BLaER1 treated with 17β-estradiol and CSF1 and Interleukin-3, amounts not matched to agents 10 nM and 100 nM (cell line): Measurements from ENCODE around the gene NUP93.

Source experiments
- H3K27ac ChIP-seq, 11 experiments: shearing (Covaris generic); formaldehyde crosslinking; 2 replicates each; pipeline ENCODE4 v1.8.1; 2022
- H3K27me3 ChIP-seq, 11 experiments: shearing (Covaris generic); formaldehyde crosslinking; 2 replicates each; pipeline ENCODE4 v1.8.1; 2022
- H3K36me3 ChIP-seq, 11 experiments: shearing (Covaris generic); formaldehyde crosslinking; 2 replicates each; pipeline ENCODE4 v1.8.1; 2022
- H3K4me1 ChIP-seq, 10 experiments: shearing (Covaris generic); formaldehyde crosslinking; 2 replicates each; pipeline ENCODE4 v1.8.1; 2022
- H3K4me2 ChIP-seq, 11 experiments: shearing (Covaris generic); formaldehyde crosslinking; 2 replicates each; pipeline ENCODE4 v1.8.1; 2022
- H3K4me3 ChIP-seq, 10 experiments: shearing (Covaris generic); formaldehyde crosslinking; 2 replicates each; pipeline ENCODE4 v1.8.1; 2022
- H3K9ac ChIP-seq, 11 experiments: shearing (Covaris generic); formaldehyde crosslinking; 2 replicates each; pipeline ENCODE4 v1.8.1; 2022
- H3K9me3 ChIP-seq, 11 experiments: shearing (Covaris generic); formaldehyde crosslinking; replicated peaks in 1 of 11; 2 replicates each; pipeline ENCODE4 v1.8.1; 2022
- H4K20me1 ChIP-seq, 11 experiments: shearing (Covaris generic); formaldehyde crosslinking; 2 replicates each; pipeline ENCODE4 v1.8.1; 2022
- Cebpa-rat ChIP-seq, 11 experiments: shearing (Covaris generic); IDR thresholded peaks; 2 replicates each; pipeline ENCODE4 v1.8.1; 2022

Gene NUP93

GRCh38 chr16:56758432-56758831 is 28.5 kb downstream of the NUP93 start:
- H3K9me3 ChIP-seq = peaks cover 19 to 25% (median 24%) of the 10 kb centered on the region in 11 experiments
- no peak overlapping the region for H3K27ac ChIP-seq
- no peak for TF ChIP-seq Cebpa-rat (IDR thresholded peaks at IDR 0.05)
- H3K9ac ChIP-seq = no peak overlapping the region
- no peak overlapping the region for H3K4me2 ChIP-seq
- H3K4me3 ChIP-seq = no peak overlapping the region
- H3K4me1 ChIP-seq = 0 out of 20 replicates have a peak, but pooled peaks cover 0 to 4% (median 0%) of the 10 kb centered on the region in 10 experiments
- peaks cover 78 to 97% (median 87%) of the 10 kb centered on the region in 11 experiments for H3K36me3 ChIP-seq
- peaks cover 0 to 48% (median 20%) of the 10 kb centered on the region in 11 experiments; a peak in 10 of 22 replicates for H4K20me1 ChIP-seq
- H3K27me3 ChIP-seq = no peaks in the 10 kb centered on the region

- Histone ChIP-seq H4K20me1 (peaks cover 0 to 48% (median 20%) of the 10 kb centered on the region in 11 experiments; a peak in 10 of 22 replicates), H3K4me2 (no peak overlapping the region), H3K9ac (no peak overlapping the region), H3K27me3 (no peaks in the 10 kb centered on the region), H3K27ac (no peak overlapping the region), H3K9me3 (peaks cover 14 to 20% (median 20%) of the 10 kb centered on the region in 11 experiments), H3K4me3 (no peak overlapping the region), H3K36me3 (peaks cover 73 to 97% (median 86%) of the 10 kb centered on the region in 11 experiments), H3K4me1 (0 out of 20 replicates have a peak, but pooled peaks cover 0 to 4% (median 0%) of the 10 kb centered on the region in 10 experiments)
- TF ChIP-seq Cebpa-rat (IDR thresholded peaks at IDR 0.05) = no peak
Observed at GRCh38 chr16:56758930-56759329, 29.0 kb downstream of the NUP93 start.

- peaks cover 0 to 15% (median 0%) of the 10 kb centered on the region in 10 experiments; a peak in 4 of 20 replicates for H3K4me1 ChIP-seq
- no peak overlapping the region for H3K4me3 ChIP-seq
- H3K4me2 ChIP-seq = no peak overlapping the region
- peaks cover 59 to 96% (median 86%) of the 10 kb centered on the region in 11 experiments for H3K36me3 ChIP-seq
- peaks cover 0 to 34% (median 6%) of the 10 kb centered on the region in 11 experiments; a peak in 9 of 22 replicates for H4K20me1 ChIP-seq
- H3K27ac ChIP-seq = no peak overlapping the region
- H3K9ac ChIP-seq = no peak overlapping the region
- TF ChIP-seq Cebpa-rat (IDR thresholded peaks at IDR 0.05) = no peak
- H3K27me3 ChIP-seq = no peaks in the 10 kb centered on the region
- H3K9me3 ChIP-seq = no peaks in the 10 kb centered on the region
Observed at GRCh38 chr16:56763291-56763916, 33.5 kb downstream of the NUP93 start.

DNA sequence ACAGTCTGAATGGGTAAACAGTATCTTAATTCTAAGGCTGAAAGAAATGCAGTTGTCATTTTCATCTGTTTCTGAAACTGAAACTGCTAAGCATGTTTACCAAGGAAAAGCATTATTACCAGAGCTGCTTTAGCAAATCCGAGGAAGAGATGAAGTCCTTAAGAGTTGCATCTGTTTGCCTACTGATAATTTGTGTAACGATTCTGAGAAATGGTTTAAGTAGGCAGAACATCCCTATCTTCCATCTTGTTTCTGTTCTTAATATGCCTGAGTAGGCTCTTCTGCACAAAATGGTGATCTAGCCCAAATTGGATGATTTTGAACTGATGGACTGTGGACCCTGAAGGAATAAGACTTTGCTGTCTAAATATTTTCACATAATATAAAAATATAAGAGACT is 34.9 kb downstream of the NUP93 start:
- H3K4me1 ChIP-seq = peaks cover 0 to 15% (median 0%) of the 10 kb centered on the region in 10 experiments; a peak in 4 of 20 replicates
- no peak overlapping the region for H3K9ac ChIP-seq
- H3K9me3 ChIP-seq = no peaks in the 10 kb centered on the region
- peaks cover 0 to 41% (median 7%) of the 10 kb centered on the region in 11 experiments; a peak in 10 of 22 replicates for H4K20me1 ChIP-seq
- no peaks in the 10 kb centered on the region for H3K27me3 ChIP-seq
- peaks cover 45 to 82% (median 72%) of the 10 kb centered on the region in 11 experiments for H3K36me3 ChIP-seq
- no peak overlapping the region for H3K27ac ChIP-seq
- TF ChIP-seq Cebpa-rat (IDR thresholded peaks at IDR 0.05) = no peak
- H3K4me3 ChIP-seq = no peak overlapping the region
- H3K4me2 ChIP-seq = no peak overlapping the region

- Histone ChIP-seq H3K9me3 (no peaks in the 10 kb centered on the region), H3K27me3 (no peaks in the 10 kb centered on the region), H4K20me1 (peaks cover 0 to 45% (median 17%) of the 10 kb centered on the region in 11 experiments; a peak in 14 of 22 replicates), H3K4me2 (no peak overlapping the region), H3K4me1 (peaks cover 0 to 15% (median 0%) of the 10 kb centered on the region in 10 experiments; a peak in 4 of 20 replicates), H3K27ac (no peak overlapping the region), H3K4me3 (no peak overlapping the region), H3K9ac (no peak overlapping the region), H3K36me3 (peaks cover 34 to 70% (median 60%) of the 10 kb centered on the region in 11 experiments)
- no peak for TF ChIP-seq Cebpa-rat (IDR thresholded peaks at IDR 0.05)
Observed at GRCh38 chr16:56765949-56766348, 36.0 kb downstream of the NUP93 start.

- Histone ChIP-seq H3K4me2 (peak overlapping the region in 2 of 11 experiments; percentile 28 to 38; a peak in 3 of 22 replicates), H3K4me3 (no peak overlapping the region), H4K20me1 (peaks cover 3 to 56% (median 22%) of the 10 kb centered on the region in 11 experiments; a peak in 19 of 22 replicates), H3K4me1 (peaks cover 0 to 18% (median 0%) of the 10 kb centered on the region in 10 experiments; a peak in 7 of 20 replicates), H3K9ac (peak overlapping the region in 2 of 11 experiments; percentile 12 to 26; a peak in 1 of 22 replicates), H3K9me3 (no peaks in the 10 kb centered on the region), H3K27me3 (no peaks in the 10 kb centered on the region), H3K36me3 (peaks cover 23 to 60% (median 50%) of the 10 kb centered on the region in 11 experiments), H3K27ac (no peak overlapping the region)
- no peak for TF ChIP-seq Cebpa-rat (IDR thresholded peaks at IDR 0.05)
Observed at GRCh38 chr16:56767024-56767423, 37.1 kb downstream of the NUP93 start.

- Histone ChIP-seq H3K9me3 (no peaks in the 10 kb centered on the region), H3K4me1 (peaks cover 0 to 28% (median 1%) of the 10 kb centered on the region in 10 experiments; a peak in 7 of 20 replicates), H3K27me3 (no peaks in the 10 kb centered on the region), H3K36me3 (peaks cover 7 to 51% (median 35%) of the 10 kb centered on the region in 11 experiments; a peak in 20 of 22 replicates), H3K9ac (no peak overlapping the region), H3K27ac (no peak overlapping the region), H3K4me3 (no peak overlapping the region), H4K20me1 (peaks cover 17 to 82% (median 37%) of the 10 kb centered on the region in 11 experiments; a peak in 20 of 22 replicates), H3K4me2 (no peak overlapping the region)
- no peak for TF ChIP-seq Cebpa-rat (IDR thresholded peaks at IDR 0.05)
Observed at GRCh38 chr16:56769677-56770076, 39.7 kb downstream of the NUP93 start.

DNA sequence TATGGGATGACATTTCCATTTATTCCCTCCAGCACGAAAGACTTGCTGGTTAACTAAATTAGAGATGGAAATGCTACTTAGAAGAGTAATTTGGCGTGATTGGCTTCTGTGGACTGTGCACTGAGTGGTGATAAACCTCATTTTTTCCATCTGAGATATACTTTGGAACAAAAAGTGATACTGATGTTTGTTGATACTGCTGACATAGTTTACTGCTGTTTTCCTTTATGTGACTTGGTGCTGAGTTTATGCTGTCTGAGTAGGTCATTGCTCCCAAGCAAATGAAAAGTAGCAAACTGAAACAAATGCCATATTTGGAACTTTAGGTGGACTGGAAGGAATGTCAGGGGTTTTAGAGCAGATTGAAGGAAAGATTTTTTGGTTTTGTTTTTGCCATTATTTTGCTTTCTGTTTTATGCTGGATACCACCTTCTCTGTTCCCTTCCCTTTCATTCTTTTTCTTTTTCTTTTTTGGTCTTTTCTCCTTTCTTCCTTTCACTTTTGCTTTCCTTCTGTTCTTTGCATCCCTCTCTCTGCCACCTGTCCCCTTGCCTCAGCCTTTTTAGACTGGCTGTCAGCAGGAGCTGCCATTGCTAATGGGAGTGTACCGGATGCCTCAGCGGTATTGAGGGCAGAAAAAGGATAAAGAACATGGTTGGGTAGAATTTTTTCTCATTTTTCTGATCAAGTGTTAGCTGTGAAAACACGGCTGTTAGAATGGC is 41.8 kb downstream of the NUP93 start:
- Histone ChIP-seq H3K4me1 (peaks cover 0 to 31% (median 1%) of the 10 kb centered on the region in 10 experiments; a peak in 7 of 20 replicates), H3K4me2 (peak overlapping the region in 2 of 11 experiments; percentile 19 to 30; a peak in 1 of 22 replicates), H3K4me3 (no peak overlapping the region), H3K27me3 (no peaks in the 10 kb centered on the region), H3K9ac (no peak overlapping the region), H3K9me3 (no peaks in the 10 kb centered on the region), H3K27ac (no peak overlapping the region), H4K20me1 (peaks cover 23 to 87% (median 51%) of the 10 kb centered on the region in 11 experiments; a peak in 21 of 22 replicates), H3K36me3 (peaks cover under 1 to 30% (median 19%) of the 10 kb centered on the region in 11 experiments; a peak in 18 of 22 replicates)
- TF ChIP-seq Cebpa-rat (IDR thresholded peaks at IDR 0.05) = no peak
